Measurements from ENCODE around the gene ZFR2.

DNA sequence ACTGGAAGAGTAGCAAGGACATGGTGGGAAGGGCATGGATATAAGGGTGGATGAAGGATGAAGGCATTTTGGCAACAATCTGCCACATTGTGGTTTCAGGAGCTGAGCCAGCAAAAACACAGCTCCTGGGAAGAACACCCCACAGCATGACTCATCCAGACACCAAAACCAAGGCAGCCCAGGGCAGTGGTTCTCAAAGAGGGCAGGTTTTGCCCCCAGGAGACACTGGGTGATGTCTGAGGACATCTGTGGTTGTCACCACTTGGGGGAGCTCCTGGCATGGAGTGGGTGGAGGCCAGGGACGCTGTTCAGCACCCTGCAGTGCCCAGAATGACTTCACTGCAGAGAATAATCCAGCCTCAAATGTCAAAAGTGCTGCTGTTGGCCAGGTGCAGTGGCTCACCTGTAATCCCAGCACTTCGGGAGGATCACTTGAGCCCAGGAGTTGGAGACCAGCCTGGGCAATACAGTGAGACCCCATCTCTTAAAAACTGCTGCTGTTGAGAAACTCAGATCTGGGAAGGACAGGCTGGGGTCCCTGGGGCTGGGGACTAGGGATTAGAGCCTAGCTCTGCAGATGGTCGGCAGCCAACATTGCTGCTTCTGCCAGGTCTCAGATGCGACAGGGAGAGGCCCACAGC is 16.1 kb downstream of the ZFR2 start:
- TF ChIP-seq, protein P1, sequence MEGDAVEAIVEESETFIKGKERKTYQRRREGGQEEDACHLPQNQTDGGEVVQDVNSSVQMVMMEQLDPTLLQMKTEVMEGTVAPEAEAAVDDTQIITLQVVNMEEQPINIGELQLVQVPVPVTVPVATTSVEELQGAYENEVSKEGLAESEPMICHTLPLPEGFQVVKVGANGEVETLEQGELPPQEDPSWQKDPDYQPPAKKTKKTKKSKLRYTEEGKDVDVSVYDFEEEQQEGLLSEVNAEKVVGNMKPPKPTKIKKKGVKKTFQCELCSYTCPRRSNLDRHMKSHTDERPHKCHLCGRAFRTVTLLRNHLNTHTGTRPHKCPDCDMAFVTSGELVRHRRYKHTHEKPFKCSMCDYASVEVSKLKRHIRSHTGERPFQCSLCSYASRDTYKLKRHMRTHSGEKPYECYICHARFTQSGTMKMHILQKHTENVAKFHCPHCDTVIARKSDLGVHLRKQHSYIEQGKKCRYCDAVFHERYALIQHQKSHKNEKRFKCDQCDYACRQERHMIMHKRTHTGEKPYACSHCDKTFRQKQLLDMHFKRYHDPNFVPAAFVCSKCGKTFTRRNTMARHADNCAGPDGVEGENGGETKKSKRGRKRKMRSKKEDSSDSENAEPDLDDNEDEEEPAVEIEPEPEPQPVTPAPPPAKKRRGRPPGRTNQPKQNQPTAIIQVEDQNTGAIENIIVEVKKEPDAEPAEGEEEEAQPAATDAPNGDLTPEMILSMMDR (IDR thresholded peaks at IDR 0.05 in 8 of 11, conservative IDR thresholded peaks at IDR 0.05 in 3 of 11) = peak in 7 of 11 experiments; percentile 18 to 57 (median 39)
- TF ChIP-seq POLR2AphosphoS5 (IDR thresholded peaks at IDR 0.05) = no peak

Data from spleen (tissue), 7 donors.